H1 (cell line): ENCODE data around the gene NEURL2. TPM values are rescaled to one million over a fixed set of nuclear protein-coding genes. Genes with fewer than 3 reads are reported as not detected.

Experiments
- BRCA1 ChIP-seq: IDR thresholded peaks from 2 replicates; pipeline ENCODE4 v1.6.1; 2012; ENCODE audit warnings: low read depth, low read length, improper control_type of control experiment
- CHD1 ChIP-seq: IDR thresholded peaks from 2 replicates; pipeline ENCODE4 v1.6.1; 2012; ENCODE audit warnings: low read depth, low read length, improper control_type of control experiment
- KDM4A ChIP-seq: IDR thresholded peaks from one replicate; pipeline ENCODE4 v1.7.1; 2012; ENCODE audit warnings: low read depth, mild to moderate bottlenecking, moderate library complexity, low read length, inconsistent platforms; ENCODE audit not compliant: severe bottlenecking
- SP4 ChIP-seq: IDR thresholded peaks from 2 replicates; pipeline ENCODE4 v1.6.1; 2012; ENCODE audit warnings: low read length, inconsistent platforms
- TCF12 ChIP-seq: IDR thresholded peaks from 2 replicates; pipeline ENCODE4 v1.6.1; 2011; ENCODE audit warnings: low read depth, mild to moderate bottlenecking, low read length
- ZNF274 ChIP-seq: IDR thresholded peaks from 2 replicates; pipeline ENCODE4 v1.7.0; 2012; ENCODE audit warnings: low read length, borderline replicate concordance; ENCODE audit errors: extremely low read depth
- polyA plus RNA-seq, 7 experiments: library from polyadenylated mRNA; depleted of rRNA in 3 of 7; stranded (reverse) in 5 of 7; unstranded in 2 of 7; fragments of >200 nt in 5 of 7; fragments of 200-250 nt in 2 of 7; gene quantifications; 1 replicate in 5 of 7; 2 replicates in 1 of 7; 4 replicates in 1 of 7; pipeline versions ENCODE4 v1.2.1 to v1.2.3, GENCODE V29; 2011 to 2013; ENCODE audit warnings: missing spikeins in 2 of 7, mixed read lengths in 2 of 7
- total RNA-seq: library from RNA; stranded (reverse); fragmentation: NEBNext Ultra II Directional; extraction: Animal tissue kit (Norgen Biotek cat#: 25700); gene quantifications from 2 replicates; pipeline ENCODE4 v1.2.1, GENCODE V29; 2021
- TF ChIP-seq, protein P1 (sequence below): fragments of 300-600 bp; sonication (generic); IDR thresholded peaks from 2 replicates; pipeline ENCODE4 v1.7.1; 2012; ENCODE audit warnings: low read length, moderate library complexity, mild to moderate bottlenecking, inconsistent platforms; ENCODE audit not compliant: insufficient replicate concordance
- TF ChIP-seq, protein P2 (sequence below): IDR thresholded peaks from 2 replicates; pipeline ENCODE4 v1.6.1; 2011; ENCODE audit warnings: low read depth, mild to moderate bottlenecking, low read length; ENCODE audit not compliant: insufficient read depth

The NEURL2 gene
- total and polyA plus RNA-seq, 2 of the 8 experiments (the other 6 are each of a cell fraction or from before 2014, with no cell fraction given), result 6.9 TPM

DNA sequence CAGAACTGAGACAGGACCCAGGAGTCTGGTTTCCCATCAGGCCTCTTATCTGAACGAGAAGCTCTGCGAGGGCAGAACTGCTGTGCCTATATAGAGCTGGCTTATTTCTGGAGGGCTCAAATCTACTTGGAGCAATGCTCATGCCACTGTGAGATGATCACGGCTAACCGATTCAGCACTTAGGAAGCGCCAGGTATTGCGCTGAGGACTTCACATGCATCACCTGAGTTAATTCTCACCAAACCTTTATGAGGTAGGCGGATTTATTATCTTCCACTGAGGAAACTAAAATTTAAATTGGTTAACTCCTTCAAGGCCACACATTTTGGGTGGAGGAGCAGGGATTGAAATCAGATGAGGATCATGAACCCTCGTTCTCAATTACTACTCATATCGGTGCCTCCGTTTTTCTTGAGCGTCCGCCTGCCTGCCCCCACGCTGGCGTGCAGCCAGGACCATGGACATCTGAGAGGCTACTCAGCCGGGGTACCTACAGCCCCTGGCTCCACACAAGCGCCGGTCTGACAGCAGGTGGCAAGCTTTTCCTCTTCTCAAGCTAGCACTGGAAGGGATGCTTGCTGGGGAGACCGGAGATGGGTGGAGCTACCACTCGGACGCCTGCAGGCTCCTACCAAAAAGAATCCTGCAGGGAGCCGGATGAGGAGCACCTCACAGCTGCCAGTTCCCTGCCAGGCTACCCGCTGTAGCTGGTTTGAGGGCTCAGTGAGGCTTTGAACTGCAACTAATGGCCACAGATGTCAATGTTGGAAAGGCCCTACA, 42.4 kb upstream of the NEURL2 start (continued):
- TF ChIP-seq, protein P1, sequence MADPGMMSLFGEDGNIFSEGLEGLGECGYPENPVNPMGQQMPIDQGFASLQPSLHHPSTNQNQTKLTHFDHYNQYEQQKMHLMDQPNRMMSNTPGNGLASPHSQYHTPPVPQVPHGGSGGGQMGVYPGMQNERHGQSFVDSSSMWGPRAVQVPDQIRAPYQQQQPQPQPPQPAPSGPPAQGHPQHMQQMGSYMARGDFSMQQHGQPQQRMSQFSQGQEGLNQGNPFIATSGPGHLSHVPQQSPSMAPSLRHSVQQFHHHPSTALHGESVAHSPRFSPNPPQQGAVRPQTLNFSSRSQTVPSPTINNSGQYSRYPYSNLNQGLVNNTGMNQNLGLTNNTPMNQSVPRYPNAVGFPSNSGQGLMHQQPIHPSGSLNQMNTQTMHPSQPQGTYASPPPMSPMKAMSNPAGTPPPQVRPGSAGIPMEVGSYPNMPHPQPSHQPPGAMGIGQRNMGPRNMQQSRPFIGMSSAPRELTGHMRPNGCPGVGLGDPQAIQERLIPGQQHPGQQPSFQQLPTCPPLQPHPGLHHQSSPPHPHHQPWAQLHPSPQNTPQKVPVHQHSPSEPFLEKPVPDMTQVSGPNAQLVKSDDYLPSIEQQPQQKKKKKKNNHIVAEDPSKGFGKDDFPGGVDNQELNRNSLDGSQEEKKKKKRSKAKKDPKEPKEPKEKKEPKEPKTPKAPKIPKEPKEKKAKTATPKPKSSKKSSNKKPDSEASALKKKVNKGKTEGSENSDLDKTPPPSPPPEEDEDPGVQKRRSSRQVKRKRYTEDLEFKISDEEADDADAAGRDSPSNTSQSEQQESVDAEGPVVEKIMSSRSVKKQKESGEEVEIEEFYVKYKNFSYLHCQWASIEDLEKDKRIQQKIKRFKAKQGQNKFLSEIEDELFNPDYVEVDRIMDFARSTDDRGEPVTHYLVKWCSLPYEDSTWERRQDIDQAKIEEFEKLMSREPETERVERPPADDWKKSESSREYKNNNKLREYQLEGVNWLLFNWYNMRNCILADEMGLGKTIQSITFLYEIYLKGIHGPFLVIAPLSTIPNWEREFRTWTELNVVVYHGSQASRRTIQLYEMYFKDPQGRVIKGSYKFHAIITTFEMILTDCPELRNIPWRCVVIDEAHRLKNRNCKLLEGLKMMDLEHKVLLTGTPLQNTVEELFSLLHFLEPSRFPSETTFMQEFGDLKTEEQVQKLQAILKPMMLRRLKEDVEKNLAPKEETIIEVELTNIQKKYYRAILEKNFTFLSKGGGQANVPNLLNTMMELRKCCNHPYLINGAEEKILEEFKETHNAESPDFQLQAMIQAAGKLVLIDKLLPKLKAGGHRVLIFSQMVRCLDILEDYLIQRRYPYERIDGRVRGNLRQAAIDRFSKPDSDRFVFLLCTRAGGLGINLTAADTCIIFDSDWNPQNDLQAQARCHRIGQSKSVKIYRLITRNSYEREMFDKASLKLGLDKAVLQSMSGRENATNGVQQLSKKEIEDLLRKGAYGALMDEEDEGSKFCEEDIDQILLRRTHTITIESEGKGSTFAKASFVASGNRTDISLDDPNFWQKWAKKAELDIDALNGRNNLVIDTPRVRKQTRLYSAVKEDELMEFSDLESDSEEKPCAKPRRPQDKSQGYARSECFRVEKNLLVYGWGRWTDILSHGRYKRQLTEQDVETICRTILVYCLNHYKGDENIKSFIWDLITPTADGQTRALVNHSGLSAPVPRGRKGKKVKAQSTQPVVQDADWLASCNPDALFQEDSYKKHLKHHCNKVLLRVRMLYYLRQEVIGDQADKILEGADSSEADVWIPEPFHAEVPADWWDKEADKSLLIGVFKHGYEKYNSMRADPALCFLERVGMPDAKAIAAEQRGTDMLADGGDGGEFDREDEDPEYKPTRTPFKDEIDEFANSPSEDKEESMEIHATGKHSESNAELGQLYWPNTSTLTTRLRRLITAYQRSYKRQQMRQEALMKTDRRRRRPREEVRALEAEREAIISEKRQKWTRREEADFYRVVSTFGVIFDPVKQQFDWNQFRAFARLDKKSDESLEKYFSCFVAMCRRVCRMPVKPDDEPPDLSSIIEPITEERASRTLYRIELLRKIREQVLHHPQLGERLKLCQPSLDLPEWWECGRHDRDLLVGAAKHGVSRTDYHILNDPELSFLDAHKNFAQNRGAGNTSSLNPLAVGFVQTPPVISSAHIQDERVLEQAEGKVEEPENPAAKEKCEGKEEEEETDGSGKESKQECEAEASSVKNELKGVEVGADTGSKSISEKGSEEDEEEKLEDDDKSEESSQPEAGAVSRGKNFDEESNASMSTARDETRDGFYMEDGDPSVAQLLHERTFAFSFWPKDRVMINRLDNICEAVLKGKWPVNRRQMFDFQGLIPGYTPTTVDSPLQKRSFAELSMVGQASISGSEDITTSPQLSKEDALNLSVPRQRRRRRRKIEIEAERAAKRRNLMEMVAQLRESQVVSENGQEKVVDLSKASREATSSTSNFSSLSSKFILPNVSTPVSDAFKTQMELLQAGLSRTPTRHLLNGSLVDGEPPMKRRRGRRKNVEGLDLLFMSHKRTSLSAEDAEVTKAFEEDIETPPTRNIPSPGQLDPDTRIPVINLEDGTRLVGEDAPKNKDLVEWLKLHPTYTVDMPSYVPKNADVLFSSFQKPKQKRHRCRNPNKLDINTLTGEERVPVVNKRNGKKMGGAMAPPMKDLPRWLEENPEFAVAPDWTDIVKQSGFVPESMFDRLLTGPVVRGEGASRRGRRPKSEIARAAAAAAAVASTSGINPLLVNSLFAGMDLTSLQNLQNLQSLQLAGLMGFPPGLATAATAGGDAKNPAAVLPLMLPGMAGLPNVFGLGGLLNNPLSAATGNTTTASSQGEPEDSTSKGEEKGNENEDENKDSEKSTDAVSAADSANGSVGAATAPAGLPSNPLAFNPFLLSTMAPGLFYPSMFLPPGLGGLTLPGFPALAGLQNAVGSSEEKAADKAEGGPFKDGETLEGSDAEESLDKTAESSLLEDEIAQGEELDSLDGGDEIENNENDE, result no peak
- TF ChIP-seq KDM4A, result no peak
- TF ChIP-seq ZNF274, result no peak
- TF ChIP-seq BRCA1, result no peak
- TF ChIP-seq, protein P2, sequence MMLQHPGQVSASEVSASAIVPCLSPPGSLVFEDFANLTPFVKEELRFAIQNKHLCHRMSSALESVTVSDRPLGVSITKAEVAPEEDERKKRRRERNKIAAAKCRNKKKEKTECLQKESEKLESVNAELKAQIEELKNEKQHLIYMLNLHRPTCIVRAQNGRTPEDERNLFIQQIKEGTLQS, result no peak
- no peak for TF ChIP-seq CHD1
- TF ChIP-seq SP4, result no peak
- no peak for TF ChIP-seq TCF12
